HG03565 (cell line): ENCODE measurements around the gene ADGRA1.

Experiments
- ATAC-seq: cut with Tn5 transposase; IDR thresholded peaks from one replicate; pipeline ENCODE4 v1.9.1; 2021; ENCODE audit warnings: mild to moderate bottlenecking, moderate library complexity; ENCODE audit not compliant: unreplicated experiment

The ADGRA1 gene

GRCh38 chr10:133055470-133055869 lies 32.3 kb upstream of the ADGRA1 start:
- no peak for ATAC-seq

GRCh38 chr10:133056001-133056400 lies 31.7 kb upstream of the ADGRA1 start:
- no peak for ATAC-seq

DNA sequence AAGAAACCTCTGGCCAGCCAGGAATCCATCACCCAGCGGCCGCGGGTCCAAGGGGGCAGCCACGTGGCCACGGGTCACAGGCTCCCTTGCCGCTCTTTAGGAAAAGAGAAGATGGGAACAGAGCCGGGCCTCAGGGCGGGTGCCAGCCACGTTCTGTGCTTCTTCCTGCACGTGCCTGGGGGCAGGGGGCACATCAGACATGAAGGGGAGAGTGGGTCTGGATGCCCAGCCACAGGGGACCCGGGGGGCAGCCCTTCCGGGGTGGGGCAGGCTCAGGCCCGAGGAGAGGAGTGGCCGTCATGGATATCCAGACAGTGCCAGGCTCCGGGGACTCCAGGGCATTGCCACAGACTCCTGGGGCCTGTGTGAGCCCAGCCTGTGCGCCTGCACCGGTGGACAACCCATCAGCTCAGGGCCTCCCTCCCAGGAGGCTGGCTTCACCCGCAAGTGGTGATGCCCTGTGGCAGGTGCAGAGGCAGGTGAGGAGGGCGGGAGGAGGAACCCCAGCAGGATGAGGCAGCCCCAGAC lies 31.0 kb upstream of the ADGRA1 start:
- ATAC-seq, result no peak

GRCh38 chr10:133058331-133059092 lies 29.2 kb upstream of the ADGRA1 start:
- ATAC-seq, result no peak

- no peak for ATAC-seq
Observed at GRCh38 chr10:133059093-133059470, 28.6 kb upstream of the ADGRA1 start.

GRCh38 chr10:133059571-133059970 lies 28.2 kb upstream of the ADGRA1 start:
- ATAC-seq, result no peak

GRCh38 chr10:133060022-133060421 lies 27.7 kb upstream of the ADGRA1 start:
- ATAC-seq, result no peak

DNA sequence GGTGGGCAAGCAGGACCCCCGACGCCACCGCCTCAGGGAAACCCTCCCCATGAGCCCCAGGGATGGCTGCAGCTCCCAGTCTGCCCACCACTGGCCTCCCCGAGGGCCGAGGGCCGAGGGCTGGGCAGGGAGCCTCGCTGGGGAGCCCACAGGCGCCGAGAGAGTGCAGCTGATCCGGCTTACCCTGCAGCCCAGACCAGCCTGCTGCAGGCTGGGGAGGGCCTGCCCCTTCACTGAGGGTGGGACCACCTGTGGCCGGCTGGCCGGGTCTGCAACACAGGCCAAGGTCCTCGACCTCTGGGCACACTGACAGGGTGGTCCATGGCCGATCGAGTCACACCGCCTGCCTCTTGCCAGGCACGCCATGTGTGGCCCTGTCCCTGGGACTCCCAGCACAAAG lies 27.3 kb upstream of the ADGRA1 start:
- no peak for ATAC-seq

GRCh38 chr10:133060881-133061280 lies 26.8 kb upstream of the ADGRA1 start:
- ATAC-seq, result no peak

GRCh38 chr10:133061296-133062038 lies 26.3 kb upstream of the ADGRA1 start:
- ATAC-seq, result no peak

DNA sequence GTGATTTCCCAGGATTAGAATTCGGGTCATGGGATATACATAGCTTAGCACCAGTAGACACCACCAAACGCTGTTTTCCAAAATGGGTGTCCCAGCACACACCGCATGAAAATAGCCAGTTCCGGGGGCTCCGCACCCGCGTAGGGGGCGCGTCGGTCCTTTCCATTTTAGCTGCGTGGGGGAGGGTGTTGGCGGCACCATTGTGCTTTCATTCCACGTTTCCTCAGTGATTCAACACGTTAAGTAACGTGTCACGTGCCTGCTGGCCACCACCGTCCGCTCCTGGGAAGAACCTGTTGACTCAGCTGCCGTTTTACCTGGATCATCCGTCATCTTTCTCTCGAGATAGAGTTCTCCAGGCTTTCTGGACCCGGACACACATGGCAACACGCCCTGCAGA lies 25.6 kb upstream of the ADGRA1 start:
- no peak for ATAC-seq

DNA sequence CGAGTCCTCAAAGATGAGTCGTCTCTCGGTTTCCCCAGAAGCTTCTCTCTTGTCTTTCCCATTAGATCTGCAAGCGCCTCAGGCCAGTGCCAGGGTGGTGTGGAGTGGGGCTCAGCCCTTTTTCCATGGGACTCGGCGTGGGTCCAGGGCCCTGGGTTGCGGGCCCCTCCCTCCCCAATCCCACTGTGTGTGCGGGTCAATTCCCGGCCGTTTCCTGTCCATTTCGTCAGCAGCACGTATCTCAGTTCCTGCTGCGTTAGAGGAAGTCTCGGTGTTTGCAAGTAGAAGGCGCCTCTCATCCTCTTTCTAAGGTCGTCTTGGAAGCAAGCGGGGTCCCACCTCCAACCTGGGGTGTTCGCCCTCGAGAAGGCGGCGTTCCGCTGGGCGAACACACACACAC lies 25.1 kb upstream of the ADGRA1 start:
- no peak for ATAC-seq

DNA sequence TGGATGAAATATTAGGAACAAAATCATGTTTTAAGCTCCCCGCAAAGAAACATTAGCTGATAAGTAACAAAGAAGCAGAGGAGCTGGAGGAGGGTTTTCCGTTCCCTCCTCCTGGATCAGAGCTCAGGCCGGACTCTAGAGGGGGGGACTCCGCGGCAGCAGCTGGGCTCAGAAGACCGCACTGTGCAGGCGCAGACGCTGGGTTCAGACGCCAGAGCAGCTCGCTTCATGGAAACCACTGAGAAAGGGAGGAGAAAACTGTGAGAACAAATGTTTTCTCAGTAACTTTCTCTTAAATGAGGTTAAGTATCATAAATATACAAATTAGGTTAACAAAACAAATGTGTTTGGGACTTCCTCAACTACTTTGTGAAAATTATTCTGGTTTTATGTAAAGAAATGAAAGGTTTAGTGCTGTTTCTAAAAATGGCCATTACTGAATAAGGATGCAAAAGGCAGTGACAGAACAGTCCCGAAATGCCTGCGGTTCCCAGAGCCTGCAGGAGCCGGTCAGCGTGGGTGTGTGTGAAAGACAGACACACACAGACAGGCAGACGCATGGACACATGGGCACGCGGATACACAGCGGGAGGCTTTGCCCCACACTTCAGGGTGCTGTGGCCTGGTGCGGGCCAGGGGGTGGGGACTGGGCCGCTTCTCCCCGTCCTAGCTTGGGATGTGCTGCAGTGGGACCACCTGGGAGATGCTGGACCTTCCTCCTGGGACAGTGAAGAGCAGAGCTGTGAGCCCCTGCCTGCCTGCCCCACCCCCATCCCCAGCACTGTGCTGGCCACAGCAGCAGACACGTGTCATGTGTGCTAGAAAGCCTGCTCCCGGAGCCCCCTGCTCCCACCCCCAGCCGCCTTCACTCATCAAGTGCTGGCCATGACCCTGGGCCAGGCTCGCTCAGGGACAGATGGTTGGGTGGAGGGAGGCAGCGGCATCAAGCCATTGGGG lies 20.3 kb upstream of the ADGRA1 start:
- ATAC-seq, result no peak

DNA sequence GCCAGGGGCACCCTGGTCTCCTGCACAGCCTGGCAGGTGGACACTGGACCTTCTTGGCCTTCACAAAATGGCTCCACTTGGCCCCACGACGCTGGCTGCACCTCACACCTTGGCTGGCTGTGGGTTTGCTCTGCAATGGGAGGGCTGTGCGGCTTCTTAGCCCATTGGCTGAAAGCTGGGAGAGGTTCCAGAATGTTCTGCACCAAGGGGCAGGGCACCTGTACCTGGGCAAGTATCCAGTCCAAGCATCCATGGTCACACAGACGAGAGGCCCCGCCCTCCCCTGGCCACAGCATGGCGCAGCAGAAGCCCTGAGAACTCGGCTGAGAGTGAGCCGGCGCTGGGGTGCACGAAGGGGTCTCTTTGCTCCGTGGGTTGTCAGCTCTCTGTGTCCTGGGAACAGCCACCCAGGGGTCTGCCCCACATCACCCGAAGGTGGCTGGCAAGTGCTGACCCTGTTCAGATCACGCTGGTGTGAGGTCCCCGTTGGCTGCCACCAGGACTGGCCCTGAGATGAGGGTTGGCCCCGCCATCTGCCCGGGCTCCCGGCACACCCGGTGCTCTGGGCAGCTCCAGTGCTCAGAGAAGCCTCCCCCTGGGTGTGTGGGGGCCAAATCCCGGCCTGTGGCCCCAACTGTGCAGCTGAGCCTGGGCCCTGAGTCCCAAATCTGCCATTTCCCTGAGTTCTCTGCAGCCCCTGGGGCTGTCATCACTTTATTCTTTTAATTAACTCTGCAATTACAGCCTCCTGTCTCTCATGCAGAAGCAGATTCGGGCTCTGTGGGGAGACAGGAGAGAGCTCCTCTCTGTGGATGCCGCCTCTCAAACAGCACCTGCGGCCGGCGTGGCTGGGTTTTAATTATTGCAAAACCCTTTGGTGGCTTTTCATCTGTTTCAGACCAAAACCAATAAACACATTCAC lies 19.4 kb upstream of the ADGRA1 start:
- ATAC-seq, result no peak

DNA sequence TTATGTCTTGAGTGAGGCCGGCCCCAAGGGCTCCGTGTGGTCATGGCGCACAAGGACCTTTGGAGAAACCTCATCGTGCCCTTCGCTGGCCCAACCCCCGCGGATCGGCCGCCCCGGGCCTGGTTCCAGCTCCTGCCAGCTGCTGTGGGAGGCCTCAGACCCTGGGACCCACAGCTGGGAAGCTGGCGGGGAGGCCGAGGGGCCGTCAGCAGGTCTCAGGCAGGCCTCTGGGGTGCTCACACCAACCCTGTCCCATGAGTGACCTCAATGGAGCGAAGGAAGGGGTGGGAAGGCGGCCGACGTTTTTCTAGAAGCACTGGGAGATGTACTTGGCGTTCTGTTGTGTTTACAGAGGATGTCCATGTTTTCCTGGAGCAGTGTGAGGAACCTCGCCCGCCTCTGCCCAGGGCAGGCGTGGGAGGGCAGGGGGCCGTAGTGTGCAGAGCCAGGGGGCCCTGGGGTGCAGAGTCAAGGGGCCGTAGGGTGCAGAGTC lies 18.6 kb upstream of the ADGRA1 start:
- ATAC-seq, result no peak

DNA sequence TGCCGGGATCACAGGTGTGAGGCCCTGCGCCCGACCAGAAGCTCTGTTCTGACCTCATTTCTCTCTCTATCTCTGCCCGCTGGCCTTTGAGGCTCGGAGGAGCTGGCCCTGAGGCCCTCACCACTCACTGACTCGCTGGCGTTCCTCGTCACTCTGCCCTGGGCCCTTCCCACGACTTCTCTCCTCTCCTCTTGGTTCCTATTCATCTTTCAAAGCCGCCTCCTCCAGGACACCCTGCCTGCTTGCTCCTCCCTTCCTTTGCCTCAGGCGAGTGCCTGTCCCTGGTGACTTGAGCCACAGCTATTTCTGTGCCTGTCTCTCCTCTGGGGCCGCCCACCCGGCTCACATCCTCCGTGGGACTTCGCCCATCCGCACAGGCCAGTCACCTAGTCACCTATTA lies 17.3 kb upstream of the ADGRA1 start:
- no peak for ATAC-seq

DNA sequence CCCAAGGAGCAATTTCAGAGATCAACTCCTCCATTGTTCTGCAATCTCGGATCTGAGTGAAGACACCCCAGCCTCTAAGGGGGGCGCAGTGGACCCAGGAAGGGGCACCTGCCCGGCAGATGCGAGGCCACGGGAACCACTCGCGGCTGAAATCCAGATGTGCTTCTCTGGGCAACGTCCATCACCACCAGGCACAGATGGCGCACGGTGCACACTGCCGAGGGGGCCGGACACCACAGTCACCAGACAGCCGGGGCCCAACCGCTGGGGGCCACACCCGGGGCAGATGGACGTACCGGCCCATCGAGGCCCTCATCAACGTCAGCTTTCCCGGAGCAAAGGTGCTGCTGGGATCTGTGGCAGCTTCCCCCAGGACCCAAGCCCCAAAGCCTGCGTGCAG lies 16.9 kb upstream of the ADGRA1 start:
- no peak for ATAC-seq

DNA sequence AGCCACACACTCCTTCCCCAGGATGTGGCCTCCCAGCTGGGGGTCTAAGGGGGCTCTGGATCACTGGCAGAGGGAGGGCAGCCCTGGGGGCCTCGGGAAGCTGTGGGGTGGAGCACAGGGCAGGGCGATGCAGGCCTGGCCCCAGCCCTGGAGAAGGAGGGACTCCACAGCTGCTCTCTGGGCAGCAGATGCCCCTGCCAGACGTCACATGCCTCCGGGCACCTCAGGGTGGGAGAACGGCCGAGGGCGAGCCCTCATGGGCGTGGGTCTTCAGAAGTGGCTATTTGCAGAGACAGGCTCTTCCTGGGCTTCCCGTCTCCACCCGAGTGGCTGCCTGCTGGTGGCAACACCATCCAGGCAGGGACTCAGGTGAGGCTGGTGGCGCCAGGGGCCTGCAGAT lies 16.0 kb upstream of the ADGRA1 start:
- ATAC-seq, result no peak

GRCh38 chr10:133072196-133072595 lies 15.5 kb upstream of the ADGRA1 start:
- ATAC-seq, result no peak
